Stimulated activated CD8-positive, alpha-beta memory T cell treated with anti-CD3 and anti-CD28 coated beads, Interleukin-4, amount 100 ng/mL, for 24 hours (primary cell): ENCODE data around the gene CDK10.

Source experiments
- DNase-seq: peaks from one replicate; pipeline ENCODE4 v3.0.0-alpha.2; 2020; ENCODE audit warnings: low read depth

CDK10 gene

GRCh38 chr16:89736554-89736953, 50.1 kb downstream of the CDK10 start:
- no peak for DNase-seq

DNA sequence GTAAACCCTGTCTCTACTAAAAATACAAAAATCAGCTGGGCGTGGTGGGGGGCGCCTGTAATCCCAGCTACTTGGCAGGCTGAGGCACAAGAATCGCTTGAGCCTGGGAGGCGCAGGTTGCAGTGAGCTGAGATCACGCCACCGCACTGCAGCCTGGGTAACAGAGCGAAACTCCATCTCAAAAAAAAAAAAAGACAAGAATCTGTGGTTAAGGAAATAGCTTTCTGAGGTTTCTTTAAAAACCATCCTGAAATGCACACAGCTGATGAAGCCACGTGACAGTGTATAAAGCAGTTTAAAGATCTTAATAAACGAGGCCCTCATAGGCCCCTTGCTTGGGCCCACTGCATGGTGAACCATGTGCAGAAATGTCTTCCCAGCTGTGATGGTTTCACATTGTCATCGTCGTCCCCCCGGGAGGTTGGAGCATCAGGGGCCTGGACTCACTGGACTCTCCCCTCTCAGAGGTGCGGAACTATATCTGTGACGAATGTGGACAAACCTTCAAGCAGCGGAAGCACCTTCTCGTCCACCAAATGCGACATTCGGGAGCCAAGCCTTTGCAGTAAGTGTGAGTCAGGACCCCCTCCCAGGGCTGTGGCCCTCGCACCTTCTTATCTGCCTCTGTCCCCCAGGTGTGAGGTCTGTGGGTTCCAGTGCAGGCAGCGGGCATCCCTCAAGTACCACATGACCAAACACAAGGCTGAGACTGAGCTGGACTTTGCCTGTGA, 51.0 kb downstream of the CDK10 start:
- DNase-seq = no peak

- no peak for DNase-seq
Measured at GRCh38 chr16:89738072-89738377, 51.5 kb downstream of the CDK10 start.

DNA sequence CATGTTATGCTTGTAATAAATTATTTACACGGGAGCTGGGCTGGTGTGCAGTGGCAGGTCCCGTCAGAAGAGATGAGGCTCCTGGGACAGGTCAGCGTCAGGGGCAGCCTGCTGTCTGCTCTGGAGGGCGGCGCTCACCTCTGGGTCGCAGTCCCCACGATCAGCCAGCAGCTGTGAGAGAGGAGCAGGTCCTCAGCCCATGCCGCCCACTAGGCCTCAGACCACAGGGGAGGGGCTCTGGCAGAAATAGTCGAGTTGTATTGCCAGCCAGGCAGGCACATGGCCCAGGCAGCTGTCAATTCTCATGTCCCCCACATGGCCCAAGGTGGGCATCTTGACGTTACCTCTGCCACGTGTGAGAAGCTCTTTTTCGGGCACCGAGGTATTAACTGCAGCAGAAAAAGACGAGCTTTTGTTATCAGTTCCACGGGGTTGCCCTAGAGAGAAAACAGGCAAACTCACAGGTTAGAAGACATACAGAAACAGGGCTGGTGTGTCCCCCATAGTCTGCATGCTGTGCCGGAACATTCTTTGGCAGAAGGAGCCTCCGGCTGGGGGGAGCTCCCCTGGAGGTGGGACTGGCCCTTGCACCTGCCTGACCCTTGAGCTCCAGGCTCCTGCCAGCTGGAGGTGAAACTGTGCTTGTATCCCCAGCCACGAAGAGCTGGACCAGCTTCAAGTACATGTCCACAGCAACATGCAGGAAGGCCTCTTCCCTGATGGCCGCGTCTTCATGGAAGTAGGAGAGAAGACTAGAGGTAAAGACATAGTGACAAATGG, 52.2 kb downstream of the CDK10 start:
- no peak for DNase-seq

- no peak for DNase-seq
Measured at GRCh38 chr16:89739383-89739782, 52.9 kb downstream of the CDK10 start.

- DNase-seq = no peak
Measured at GRCh38 chr16:89741342-89742014, 55.0 kb downstream of the CDK10 start.

DNA sequence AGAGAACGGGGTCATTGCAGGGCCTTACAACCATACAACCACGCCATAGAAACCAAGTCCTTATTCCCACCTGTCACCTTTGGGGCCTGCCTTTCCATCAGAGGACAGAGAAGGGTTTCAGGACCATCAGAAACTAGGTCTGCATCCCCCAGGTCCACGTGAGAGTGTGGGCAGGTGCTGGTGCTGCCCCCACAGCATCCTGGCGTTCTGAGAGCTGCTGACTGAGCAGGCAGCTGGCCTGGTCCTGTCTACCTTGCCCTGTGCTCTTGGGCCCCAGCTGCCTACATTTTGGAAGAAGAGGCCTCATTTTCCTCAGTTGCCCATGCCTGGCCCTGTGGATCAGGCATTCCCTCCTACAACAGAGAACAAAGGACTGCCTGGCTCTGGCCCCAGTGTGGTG, 56.5 kb downstream of the CDK10 start:
- no peak for DNase-seq

DNA sequence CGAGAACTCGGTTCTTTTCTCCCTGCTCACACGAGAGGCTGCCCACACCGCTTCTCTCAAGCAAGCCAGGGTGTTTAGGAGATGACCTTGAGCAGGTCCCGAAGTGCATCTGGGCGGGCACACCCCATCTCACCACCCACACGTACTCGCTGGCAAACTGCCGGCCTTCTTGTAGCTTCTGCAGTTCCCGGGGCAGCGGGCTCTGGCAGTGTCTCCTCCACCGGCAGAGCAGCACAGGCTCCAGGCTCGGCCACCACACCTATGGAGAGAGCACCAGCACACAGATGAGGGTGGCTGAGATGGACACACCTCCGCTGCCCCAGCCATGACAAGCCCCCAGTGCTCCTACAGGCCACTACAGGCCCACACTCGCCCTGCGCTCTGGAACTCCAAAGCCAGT, 58.3 kb downstream of the CDK10 start:
- DNase-seq = no peak
